Measurements from ENCODE around the gene ARRDC1. TPM values are rescaled to one million over a fixed set of nuclear protein-coding genes. Genes with fewer than 3 reads are reported as not detected.
A peak's percentile ranks its signal among the peaks of the same experiment; 100 is the strongest.

ARRDC1 gene
- total RNA-seq, 1 experiment from 2014 or later = 86.4 TPM

GRCh38 chr9:137615387-137615871 lies 9.9 kb downstream of the ARRDC1 start:
- H3K4me1 Mint-ChIP-seq (ENCODE audit: low read depth, unreplicated experiment) = peaks cover 44% of the 10 kb centered on the region
- no peak for DNase-seq
- CTCF ChIA-PET = no interaction called here
- BruUV-seq (replicated peaks) = no TSS peak
- intact Hi-C loops (cut with micrococcal nuclease; ENCODE audit: unreplicated experiment) = no loop called here
- no peak for TF ChIP-seq CTCF (IDR thresholded peaks at IDR 0.05; ENCODE audit: unreplicated experiment)
- H3K9me3 Mint-ChIP-seq (ENCODE audit: low read depth, unreplicated experiment) = no peaks in the 10 kb centered on the region
- H3K27me3 Mint-ChIP-seq (ENCODE audit: unreplicated experiment) = no peaks in the 10 kb centered on the region
- H3K36me3 Mint-ChIP-seq (ENCODE audit: insufficient read depth, unreplicated experiment) = peaks cover 76% of the 10 kb centered on the region
- H3K27ac Mint-ChIP-seq (ENCODE audit: unreplicated experiment) = no peak overlapping the region
- no peak overlapping the region for H3K4me3 Mint-ChIP-seq (ENCODE audit: low read depth, unreplicated experiment)

GRCh38 chr9:137618105-137619067 lies 12.9 kb downstream of the ARRDC1 start, which contains the start of gene EHMT1:
Gene EHMT1, plus strand, starts transcription at chr9:137619005. Its CDS starts 24 bp downstream, at chr9:137619029.
- Mint-ChIP-seq H3K4me3 (ENCODE audit: low read depth, unreplicated experiment) (peak within 1 kb of the TSS; percentile 83), H3K9me3 (ENCODE audit: low read depth, unreplicated experiment) (no peaks in the 10 kb centered on the region), H3K27me3 (ENCODE audit: unreplicated experiment) (no peaks in the 10 kb centered on the region), H3K27ac (ENCODE audit: unreplicated experiment) (peak within 1 kb of the TSS; percentile 85), H3K36me3 (ENCODE audit: insufficient read depth, unreplicated experiment) (peaks cover 52% of the 10 kb centered on the region), H3K4me1 (ENCODE audit: low read depth, unreplicated experiment) (peaks cover 19% of the 10 kb centered on the region)
- intact Hi-C loops (cut with micrococcal nuclease; ENCODE audit: unreplicated experiment) = no loop called here
- peak; percentile 87 for DNase-seq
- TF ChIP-seq CTCF (IDR thresholded peaks at IDR 0.05; ENCODE audit: unreplicated experiment) = no peak
- no TSS peak for BruUV-seq (replicated peaks)
- CTCF ChIA-PET = interaction anchor here (0.6 kb wide), 2 partner anchors 18 to 60 kb away, joined by 3 to 5 read pairs; no protein-coding TSS in a partner anchor

GRCh38 chr9:137619240-137620047 lies 14.0 kb downstream of the ARRDC1 start:
- peak overlapping the region; percentile 83 for H3K4me3 Mint-ChIP-seq (ENCODE audit: low read depth, unreplicated experiment)
- H3K9me3 Mint-ChIP-seq (ENCODE audit: low read depth, unreplicated experiment) = no peaks in the 10 kb centered on the region
- DNase-seq = no peak
- H3K27me3 Mint-ChIP-seq (ENCODE audit: unreplicated experiment) = no peaks in the 10 kb centered on the region
- intact Hi-C loops (cut with micrococcal nuclease; ENCODE audit: unreplicated experiment) = no loop called here
- BruUV-seq (replicated peaks) = no TSS peak
- peak overlapping the region; percentile 85 for H3K27ac Mint-ChIP-seq (ENCODE audit: unreplicated experiment)
- CTCF ChIA-PET = interaction anchor here (0.6 kb wide), 3 partner anchors 19 to 300 kb away, joined by 3 to 5 read pairs (median 3); no protein-coding TSS in a partner anchor
- TF ChIP-seq CTCF (IDR thresholded peaks at IDR 0.05; ENCODE audit: unreplicated experiment) = no peak
- peaks cover 48% of the 10 kb centered on the region for H3K36me3 Mint-ChIP-seq (ENCODE audit: insufficient read depth, unreplicated experiment)
- peaks cover 18% of the 10 kb centered on the region for H3K4me1 Mint-ChIP-seq (ENCODE audit: low read depth, unreplicated experiment)

- no peak for TF ChIP-seq CTCF (IDR thresholded peaks at IDR 0.05; ENCODE audit: unreplicated experiment)
- Mint-ChIP-seq H3K4me1 (ENCODE audit: low read depth, unreplicated experiment) (peaks cover 18% of the 10 kb centered on the region), H3K36me3 (ENCODE audit: insufficient read depth, unreplicated experiment) (peaks cover 45% of the 10 kb centered on the region), H3K9me3 (ENCODE audit: low read depth, unreplicated experiment) (no peaks in the 10 kb centered on the region), H3K4me3 (ENCODE audit: low read depth, unreplicated experiment) (peak overlapping the region; percentile 83), H3K27me3 (ENCODE audit: unreplicated experiment) (no peaks in the 10 kb centered on the region), H3K27ac (ENCODE audit: unreplicated experiment) (peak overlapping the region; percentile 85)
- DNase-seq = no peak
- TSS peak; percentile 63 for BruUV-seq (replicated peaks)
- CTCF ChIA-PET = interaction anchor here (0.6 kb wide), 1 partner anchor 300 kb away, joined by 3 read pairs; no protein-coding TSS in a partner anchor
- intact Hi-C loops (cut with micrococcal nuclease; ENCODE audit: unreplicated experiment) = no loop called here
Measured at GRCh38 chr9:137620048-137620405, 14.5 kb downstream of the ARRDC1 start.

Data from Calu3 (cell line).